Fibroblast of gingiva (primary cell): Measurements from ENCODE around the gene ACACB.
"Not testable (repeated sequence)": the region's sequence is repeated elsewhere in the genome, so short reads cannot be mapped to it uniquely, and the experiment has no call there.

Experiments used
- DNase-seq: peaks from one replicate; pipeline ENCODE4 v3.0.0-alpha.2; 2011; ENCODE audit warnings: low read depth

ACACB gene

GRCh38 chr12:109140560-109140959 is 24.2 kb downstream of the ACACB start:
- DNase-seq: no peak

- DNase-seq: no peak
Observed at GRCh38 chr12:109144224-109144623, 27.8 kb downstream of the ACACB start.

GRCh38 chr12:109147126-109147525 is 30.7 kb downstream of the ACACB start:
- not testable (repeated sequence) for DNase-seq

- DNase-seq: peak; percentile 95
Observed at GRCh38 chr12:109147954-109148353, 31.6 kb downstream of the ACACB start.

- DNase-seq: no peak
Observed at GRCh38 chr12:109150124-109150640, 33.8 kb downstream of the ACACB start.

- no peak for DNase-seq
Observed at GRCh38 chr12:109151457-109151856, 35.1 kb downstream of the ACACB start.

GRCh38 chr12:109153821-109154441 is 37.5 kb downstream of the ACACB start:
- DNase-seq: no peak

- DNase-seq: peak; percentile 68
Observed at GRCh38 chr12:109154451-109155438, 38.4 kb downstream of the ACACB start.

- DNase-seq: no peak
Observed at GRCh38 chr12:109156036-109156435, 39.6 kb downstream of the ACACB start.

- no peak for DNase-seq
Observed at GRCh38 chr12:109156586-109156985, 40.2 kb downstream of the ACACB start.

- peak; percentile 10 for DNase-seq
Observed at GRCh38 chr12:109157986-109158385, 41.6 kb downstream of the ACACB start.

GRCh38 chr12:109160433-109160832 is 44.0 kb downstream of the ACACB start:
- DNase-seq: no peak

- DNase-seq: no peak
Observed at GRCh38 chr12:109160873-109161272, 44.5 kb downstream of the ACACB start.

GRCh38 chr12:109162551-109162950 is 46.2 kb downstream of the ACACB start:
- DNase-seq: no peak

- no peak for DNase-seq
Observed at GRCh38 chr12:109163167-109163566, 46.8 kb downstream of the ACACB start.

- no peak for DNase-seq
Observed at GRCh38 chr12:109165599-109165998, 49.2 kb downstream of the ACACB start.

- DNase-seq: no peak
Observed at GRCh38 chr12:109166371-109166770, 50.0 kb downstream of the ACACB start.

- DNase-seq: no peak
Observed at GRCh38 chr12:109167781-109168180, 51.4 kb downstream of the ACACB start.

GRCh38 chr12:109169262-109169661 is 52.9 kb downstream of the ACACB start:
- no peak for DNase-seq

- DNase-seq: no peak
Observed at GRCh38 chr12:109169686-109170085, 53.3 kb downstream of the ACACB start.

GRCh38 chr12:109170324-109170723 is 53.9 kb downstream of the ACACB start:
- no peak for DNase-seq

GRCh38 chr12:109172787-109173186 is 56.4 kb downstream of the ACACB start:
- not testable (repeated sequence) for DNase-seq
